Ascending aorta (tissue), 2 donors: ENCODE measurements around the gene NUDT3. TPM values are rescaled to one million over a fixed set of nuclear protein-coding genes. Genes with fewer than 3 reads are reported as not detected.

Experiments
- DNase-seq, 2 donors: peaks; one replicate each; pipeline ENCODE4 v3.0.0-alpha.2; 2019; ENCODE audit warnings: low spot score in 2 of 2
- H3K27ac ChIP-seq, 2 donors: fragments of 200-600 bp; sonication (generic); one replicate each; pipeline ENCODE4 v1.5.1; 2016 to 2017; ENCODE audit warnings: mild to moderate bottlenecking in 1 of 2
- H3K27me3 ChIP-seq: fragments of 200-600 bp; sonication (generic); one replicate; pipeline ENCODE4 v1.5.1; 2017
- H3K36me3 ChIP-seq, 2 donors: fragments of 200-600 bp; sonication (generic); one replicate each; pipeline ENCODE4 v1.5.1; 2016
- H3K4me1 ChIP-seq, 2 donors: fragments of 200-600 bp; sonication (generic); one replicate each; pipeline ENCODE4 v1.5.1; 2016 to 2017; ENCODE audit warnings: mild to moderate bottlenecking in 1 of 2
- H3K4me3 ChIP-seq, 2 donors: fragments of 200-600 bp; sonication (generic); one replicate each; pipeline ENCODE4 v1.5.1; 2016 to 2017; ENCODE audit warnings: mild to moderate bottlenecking in 1 of 2
- H3K9me3 ChIP-seq, 2 donors: fragments of 200-600 bp; sonication (generic); one replicate each; pipeline ENCODE4 v1.5.1; 2016
- CTCF ChIP-seq, 3 experiments: fragments of 200-600 bp in 2 of 3; fragments of 450-650 bp in 1 of 3; sonication (generic) in 2 of 3; IDR thresholded peaks; one replicate each; pipeline ENCODE4 v1.5.1; 2016 to 2019; ENCODE audit warnings: antibody characterized with exemption in 3 of 3, mild to moderate bottlenecking in 1 of 3, moderate library complexity in 1 of 3
- intact Hi-C: fragments of 100-400 bp; cut with DNase I; formaldehyde crosslinking; loops from one replicate; pipeline ENCODE4 v1.15.1; 2023
- total RNA-seq: library from RNA; depleted of rRNA; stranded (reverse); fragments of >200 nt; gene quantifications from one replicate; pipeline ENCODE4 v1.1.0, GENCODE V29; 2016

Gene NUDT3
- total RNA-seq, 1 donor from 2014 or later, result 18.8 TPM

DNA sequence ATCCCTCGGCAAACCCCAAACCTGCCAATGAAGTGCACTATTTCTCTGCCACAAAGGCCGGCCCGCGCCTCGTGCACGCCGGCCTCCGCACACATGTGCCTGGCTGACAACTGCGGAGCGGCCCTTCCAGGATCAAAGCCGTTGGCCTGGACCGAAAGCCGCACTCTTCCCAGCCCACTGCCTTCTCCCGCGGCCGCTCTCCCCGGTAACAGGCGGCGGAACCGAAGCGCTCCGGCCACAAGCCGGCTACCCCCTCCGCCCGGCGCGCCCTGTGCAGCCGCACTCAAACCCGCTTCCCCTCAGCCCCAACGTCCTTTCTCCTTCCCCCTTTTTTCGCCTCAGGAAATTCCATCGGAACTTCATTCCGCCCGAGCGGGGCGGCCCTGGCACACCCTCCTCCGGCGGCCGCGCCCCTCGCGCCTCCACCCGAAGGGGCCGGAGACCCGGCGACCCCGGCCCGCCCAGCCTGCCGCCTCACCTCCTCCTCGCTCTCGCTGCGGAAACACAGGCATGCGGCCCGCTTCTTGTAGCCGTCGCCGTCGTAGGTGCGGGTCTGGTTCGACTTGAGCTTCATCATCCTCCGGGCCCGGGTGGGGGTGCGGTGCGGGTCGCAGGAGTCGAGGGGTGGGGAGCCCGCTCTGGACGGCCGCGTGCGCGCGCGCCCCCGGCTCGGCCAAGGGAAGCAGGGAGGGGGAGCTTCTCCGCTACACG is 528 bp downstream of the NUDT3 start:
- Histone ChIP-seq H3K36me3 (no peaks in the 10 kb centered on the region), H3K27me3 (no peaks in the 10 kb centered on the region), H3K4me1 (peaks cover 0 to 13% of the 10 kb centered on the region in 2 donors), H3K9me3 (no peaks in the 10 kb centered on the region), H3K27ac (peak overlapping the region; percentile 90 to 93), H3K4me3 (peak overlapping the region; percentile 82 to 87)
- no peak for TF ChIP-seq CTCF (IDR thresholded peaks at IDR 0.05)
- intact Hi-C loops, result loop anchor here (1.0 to 2.0 kb wide), 6 partner anchors 23 to 196 kb away; partner anchors contain the start of gene SMIM29
- DNase-seq, result peak in 1 of 2 donors; percentile 66

- intact Hi-C loops, result no loop called here
- Histone ChIP-seq H3K27me3 (no peaks in the 10 kb centered on the region), H3K36me3 (no peaks in the 10 kb centered on the region), H3K4me3 (peak overlapping the region; percentile 82 to 87), H3K4me1 (peaks cover 0 to 13% of the 10 kb centered on the region in 2 donors), H3K27ac (peak overlapping the region; percentile 90 to 93), H3K9me3 (no peaks in the 10 kb centered on the region)
- DNase-seq, result no peak
- no peak for TF ChIP-seq CTCF (IDR thresholded peaks at IDR 0.05)
Measured at GRCh38 chr6:34391473-34391785, 1.0 kb downstream of the NUDT3 start.

DNA sequence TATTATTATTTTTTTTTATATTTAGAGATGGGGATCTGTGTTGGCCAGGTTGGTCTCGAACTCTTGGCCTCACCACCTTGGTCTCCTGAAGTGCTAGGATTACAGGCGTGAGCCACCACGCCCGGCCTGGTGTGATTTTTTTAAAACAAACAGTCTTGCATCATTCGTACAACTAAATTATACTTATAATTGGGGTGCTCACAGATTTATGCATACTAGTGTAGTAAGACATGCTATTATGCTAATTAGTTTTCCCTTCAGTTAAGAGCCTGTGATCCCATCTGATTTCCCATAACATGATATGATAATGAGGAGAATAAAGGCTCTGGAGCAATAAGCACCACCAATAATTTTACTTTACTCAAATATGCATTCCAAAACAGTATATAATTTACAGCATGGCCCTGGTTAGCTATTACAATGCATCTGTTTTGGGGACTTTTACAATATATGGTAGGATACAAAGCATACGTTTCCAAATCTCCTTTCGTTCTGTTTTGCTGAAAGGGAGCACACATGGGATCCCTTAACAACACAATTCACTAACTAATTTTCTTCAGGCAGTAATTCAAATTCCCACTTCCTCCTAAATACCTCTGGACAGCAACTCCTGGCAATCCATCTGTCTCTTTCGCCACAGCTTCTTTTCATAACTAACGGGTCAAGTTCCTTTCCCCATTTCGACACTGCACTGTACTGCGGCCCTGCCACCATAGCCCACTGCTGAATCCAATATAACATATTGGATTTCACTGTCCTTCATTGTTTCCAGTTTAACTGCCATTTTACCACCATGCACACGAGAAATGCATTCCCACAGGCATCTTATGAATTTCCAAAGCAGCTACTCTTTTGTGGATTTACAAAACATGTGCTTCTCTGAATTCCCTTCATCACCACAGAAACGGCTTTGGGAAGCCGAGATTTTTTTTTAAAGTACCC is 1.7 kb downstream of the NUDT3 start:
- H3K27me3 ChIP-seq, result no peaks in the 10 kb centered on the region
- H3K9me3 ChIP-seq, result no peaks in the 10 kb centered on the region
- peaks cover 0 to 13% of the 10 kb centered on the region in 2 donors for H3K4me1 ChIP-seq
- peak in 1 of 2 donors; percentile 70 for DNase-seq
- peak overlapping the region; percentile 90 to 93 for H3K27ac ChIP-seq
- H3K4me3 ChIP-seq, result peak overlapping the region; percentile 82 to 87
- intact Hi-C loops, result no loop called here
- TF ChIP-seq CTCF (IDR thresholded peaks at IDR 0.05), result no peak
- H3K36me3 ChIP-seq, result no peaks in the 10 kb centered on the region

GRCh38 chr6:34389034-34389433 is 3.4 kb downstream of the NUDT3 start:
- H3K27ac ChIP-seq, result no peak overlapping the region
- no peaks in the 10 kb centered on the region for H3K27me3 ChIP-seq

DNA sequence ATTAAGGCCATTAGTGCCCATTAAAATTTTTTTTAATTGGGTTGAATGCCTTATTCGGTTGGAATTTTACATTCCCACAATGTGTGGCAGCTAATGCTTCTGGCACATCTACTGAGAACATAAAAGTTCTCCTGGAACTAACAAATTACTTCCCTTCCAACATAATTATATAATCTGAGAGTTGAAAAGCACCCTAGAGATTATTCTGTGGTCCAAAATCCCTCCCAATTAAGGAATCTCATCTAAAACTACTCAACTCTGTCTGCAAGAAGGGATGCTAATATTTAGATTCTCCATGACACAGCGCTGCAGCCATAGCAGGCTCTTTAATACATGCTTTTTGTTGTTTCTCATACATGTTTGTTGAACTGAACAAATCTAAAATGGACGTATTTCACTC is 4.0 kb downstream of the NUDT3 start:
- intact Hi-C loops, result no loop called here
- Histone ChIP-seq H3K36me3 (no peaks in the 10 kb centered on the region), H3K4me1 (peaks cover 0 to 9% of the 10 kb centered on the region in 2 donors), H3K4me3 (no peak overlapping the region), H3K9me3 (no peaks in the 10 kb centered on the region), H3K27ac (no peak overlapping the region), H3K27me3 (no peaks in the 10 kb centered on the region)
- DNase-seq, result no peak
- TF ChIP-seq CTCF (IDR thresholded peaks at IDR 0.05), result no peak

More at GRCh38 chr6:34389034-34389433, 3.4 kb downstream of the NUDT3 start:
- intact Hi-C loops, result no loop called here
- DNase-seq, result no peak
- Histone ChIP-seq H3K36me3 (no peaks in the 10 kb centered on the region), H3K4me1 (peaks cover 0 to 10% of the 10 kb centered on the region in 2 donors), H3K9me3 (no peaks in the 10 kb centered on the region), H3K4me3 (no peak overlapping the region)
- TF ChIP-seq CTCF (IDR thresholded peaks at IDR 0.05), result no peak
